ENCODE data around the gene SPACA5.
"Not testable (repeated sequence)": the region's sequence is repeated elsewhere in the genome, so short reads cannot be mapped to it uniquely, and the experiment has no call there.

Gene SPACA5

GRCh38 chrX:48006688-48007087 lies at the start of gene SPACA5:
TSS of gene SPACA5 (plus strand) at chrX:48006988. CDS start at chrX:48007803, 815 bp downstream.
- DNase-seq (ENCODE audit: low spot score), result not testable (repeated sequence)

GRCh38 chrX:47958206-47958605 lies 48.6 kb upstream of the SPACA5 start:
- not testable (repeated sequence) for DNase-seq (ENCODE audit: low spot score)

GRCh38 chrX:47958761-47959342 lies 47.9 kb upstream of the SPACA5 start:
- peak; percentile 10 for DNase-seq (ENCODE audit: low spot score)

- DNase-seq (ENCODE audit: low spot score), result no peak
Observed at GRCh38 chrX:47960406-47960805, 46.4 kb upstream of the SPACA5 start.

GRCh38 chrX:47961830-47962229 lies 45.0 kb upstream of the SPACA5 start:
- DNase-seq (ENCODE audit: low spot score), result not testable (repeated sequence)

GRCh38 chrX:47965526-47965925 lies 41.3 kb upstream of the SPACA5 start:
- DNase-seq (ENCODE audit: low spot score), result not testable (repeated sequence)

- no peak for DNase-seq (ENCODE audit: low spot score)
Observed at GRCh38 chrX:47973235-47973634, 33.6 kb upstream of the SPACA5 start.

- DNase-seq (ENCODE audit: low spot score), result no peak
Observed at GRCh38 chrX:47976254-47977151, 30.3 kb upstream of the SPACA5 start.

- no peak for DNase-seq (ENCODE audit: low spot score)
Observed at GRCh38 chrX:47991263-47992094, 15.3 kb upstream of the SPACA5 start.

- no peak for DNase-seq (ENCODE audit: low spot score)
Observed at GRCh38 chrX:47992095-47992380, 14.8 kb upstream of the SPACA5 start.

- DNase-seq (ENCODE audit: low spot score), result no peak
Observed at GRCh38 chrX:47992669-47993068, 14.1 kb upstream of the SPACA5 start.

GRCh38 chrX:48001260-48001659 lies 5.5 kb upstream of the SPACA5 start:
- DNase-seq (ENCODE audit: low spot score), result no peak

GRCh38 chrX:48002319-48002718 lies 4.5 kb upstream of the SPACA5 start:
- no peak for DNase-seq (ENCODE audit: low spot score)

GRCh38 chrX:48002929-48003328 lies 3.9 kb upstream of the SPACA5 start:
- no peak for DNase-seq (ENCODE audit: low spot score)

- no peak for DNase-seq (ENCODE audit: low spot score)
Observed at GRCh38 chrX:48003367-48003757, 3.4 kb upstream of the SPACA5 start.

- DNase-seq (ENCODE audit: low spot score), result peak; percentile 75
Observed at GRCh38 chrX:48003758-48004457, 2.9 kb upstream of the SPACA5 start, which contains the start of gene ZNF182. TSS of gene ZNF182 (minus strand) at chrX:48003989. CDS start at chrX:48002609, 1,380 bp downstream.

- not testable (repeated sequence) for DNase-seq (ENCODE audit: low spot score)
Observed at GRCh38 chrX:48009445-48009960, 2.7 kb downstream of the SPACA5 start.

GRCh38 chrX:48016583-48017310 lies 10.0 kb downstream of the SPACA5 start:
- DNase-seq (ENCODE audit: low spot score), result not testable (repeated sequence)

- DNase-seq (ENCODE audit: low spot score), result not testable (repeated sequence)
Observed at GRCh38 chrX:48019892-48020291, 13.1 kb downstream of the SPACA5 start.

GRCh38 chrX:48020472-48020871 lies 13.7 kb downstream of the SPACA5 start:
- DNase-seq (ENCODE audit: low spot score), result not testable (repeated sequence)

Measured in HuH-7 (cell line).